Fibroblast of mammary gland (primary cell): ENCODE measurements around the gene SH3PXD2B.

Source experiments
- DNase-seq: peaks from one replicate; pipeline ENCODE4 v3.0.0-alpha.2; 2010; ENCODE audit warnings: low read depth
- H3K4me3 ChIP-seq: 2 replicates; pipeline ENCODE4 v1.5.1; 2011; ENCODE audit warnings: low read depth, mild to moderate bottlenecking, low read length, moderate library complexity; ENCODE audit not compliant: control insufficient read depth
- TF ChIP-seq, protein P1 (sequence below): conservative IDR thresholded peaks from 2 replicates; pipeline ENCODE4 v1.5.1; 2011; ENCODE audit warnings: low read depth, low read length, inconsistent platforms; ENCODE audit not compliant: control insufficient read depth, insufficient read depth

SH3PXD2B gene

DNA sequence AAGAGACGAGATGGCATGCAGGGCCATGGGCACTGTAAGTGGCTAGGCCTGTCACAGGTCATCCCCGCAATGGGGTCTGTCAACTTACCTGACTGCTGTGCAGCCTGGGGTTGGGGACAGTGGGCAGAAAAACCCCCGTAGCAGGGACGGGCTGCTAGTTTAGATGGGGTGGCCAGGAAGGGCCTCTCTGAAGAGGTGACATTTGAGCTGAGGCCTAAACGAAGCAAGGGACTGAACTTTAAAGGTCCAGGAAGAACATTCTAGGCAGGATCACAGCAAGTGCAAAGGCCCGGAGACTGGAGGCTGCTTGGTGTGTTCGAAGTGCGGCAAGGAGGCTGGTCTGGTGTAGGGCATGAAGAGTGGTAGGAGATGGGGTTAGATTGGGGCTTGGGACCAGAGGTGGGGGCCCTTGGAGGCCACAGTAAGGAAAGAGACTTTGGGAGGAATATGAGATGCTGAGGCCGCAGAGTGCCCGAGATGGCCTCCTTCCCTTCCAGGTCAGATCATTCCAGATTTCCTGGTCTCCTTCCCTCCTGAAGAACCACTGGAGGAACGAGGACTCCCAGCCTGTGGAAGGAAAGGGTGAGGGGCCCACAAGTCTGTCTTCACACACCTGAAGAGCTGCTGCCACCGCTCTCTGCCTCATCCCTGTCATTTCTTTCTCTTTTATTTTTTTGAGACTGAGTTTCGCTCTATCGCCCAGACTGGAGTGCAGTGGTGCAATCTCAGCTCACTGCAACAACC, 37.9 kb upstream of the SH3PXD2B start:
- TF ChIP-seq, protein P1, sequence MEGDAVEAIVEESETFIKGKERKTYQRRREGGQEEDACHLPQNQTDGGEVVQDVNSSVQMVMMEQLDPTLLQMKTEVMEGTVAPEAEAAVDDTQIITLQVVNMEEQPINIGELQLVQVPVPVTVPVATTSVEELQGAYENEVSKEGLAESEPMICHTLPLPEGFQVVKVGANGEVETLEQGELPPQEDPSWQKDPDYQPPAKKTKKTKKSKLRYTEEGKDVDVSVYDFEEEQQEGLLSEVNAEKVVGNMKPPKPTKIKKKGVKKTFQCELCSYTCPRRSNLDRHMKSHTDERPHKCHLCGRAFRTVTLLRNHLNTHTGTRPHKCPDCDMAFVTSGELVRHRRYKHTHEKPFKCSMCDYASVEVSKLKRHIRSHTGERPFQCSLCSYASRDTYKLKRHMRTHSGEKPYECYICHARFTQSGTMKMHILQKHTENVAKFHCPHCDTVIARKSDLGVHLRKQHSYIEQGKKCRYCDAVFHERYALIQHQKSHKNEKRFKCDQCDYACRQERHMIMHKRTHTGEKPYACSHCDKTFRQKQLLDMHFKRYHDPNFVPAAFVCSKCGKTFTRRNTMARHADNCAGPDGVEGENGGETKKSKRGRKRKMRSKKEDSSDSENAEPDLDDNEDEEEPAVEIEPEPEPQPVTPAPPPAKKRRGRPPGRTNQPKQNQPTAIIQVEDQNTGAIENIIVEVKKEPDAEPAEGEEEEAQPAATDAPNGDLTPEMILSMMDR = no peak

DNA sequence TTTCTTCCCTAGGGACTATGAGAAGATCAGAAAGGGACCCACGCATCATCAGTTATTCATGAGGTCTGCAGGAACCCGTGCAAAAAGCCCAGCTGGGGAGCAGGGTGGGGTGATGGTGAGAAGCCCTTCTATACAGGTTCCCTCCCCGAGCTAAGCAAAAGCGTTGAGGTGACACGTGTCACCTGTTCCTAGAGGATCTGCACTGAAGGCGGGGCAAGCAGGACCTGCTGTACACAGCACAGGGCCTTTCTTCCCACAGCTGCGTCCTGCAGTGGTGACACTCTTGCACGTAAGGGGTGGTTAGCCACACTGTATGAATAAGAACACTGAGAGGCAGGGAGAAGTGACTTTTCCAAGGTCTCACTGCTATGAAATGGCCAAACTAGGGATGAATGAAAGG, 37.2 kb upstream of the SH3PXD2B start:
- no peak for DNase-seq
- TF ChIP-seq, protein P1 = no peak

More for the DNA sequence above, 37.9 kb upstream of the SH3PXD2B start:
- H3K4me3 ChIP-seq = no peak overlapping the region
- DNase-seq = no peak

DNA sequence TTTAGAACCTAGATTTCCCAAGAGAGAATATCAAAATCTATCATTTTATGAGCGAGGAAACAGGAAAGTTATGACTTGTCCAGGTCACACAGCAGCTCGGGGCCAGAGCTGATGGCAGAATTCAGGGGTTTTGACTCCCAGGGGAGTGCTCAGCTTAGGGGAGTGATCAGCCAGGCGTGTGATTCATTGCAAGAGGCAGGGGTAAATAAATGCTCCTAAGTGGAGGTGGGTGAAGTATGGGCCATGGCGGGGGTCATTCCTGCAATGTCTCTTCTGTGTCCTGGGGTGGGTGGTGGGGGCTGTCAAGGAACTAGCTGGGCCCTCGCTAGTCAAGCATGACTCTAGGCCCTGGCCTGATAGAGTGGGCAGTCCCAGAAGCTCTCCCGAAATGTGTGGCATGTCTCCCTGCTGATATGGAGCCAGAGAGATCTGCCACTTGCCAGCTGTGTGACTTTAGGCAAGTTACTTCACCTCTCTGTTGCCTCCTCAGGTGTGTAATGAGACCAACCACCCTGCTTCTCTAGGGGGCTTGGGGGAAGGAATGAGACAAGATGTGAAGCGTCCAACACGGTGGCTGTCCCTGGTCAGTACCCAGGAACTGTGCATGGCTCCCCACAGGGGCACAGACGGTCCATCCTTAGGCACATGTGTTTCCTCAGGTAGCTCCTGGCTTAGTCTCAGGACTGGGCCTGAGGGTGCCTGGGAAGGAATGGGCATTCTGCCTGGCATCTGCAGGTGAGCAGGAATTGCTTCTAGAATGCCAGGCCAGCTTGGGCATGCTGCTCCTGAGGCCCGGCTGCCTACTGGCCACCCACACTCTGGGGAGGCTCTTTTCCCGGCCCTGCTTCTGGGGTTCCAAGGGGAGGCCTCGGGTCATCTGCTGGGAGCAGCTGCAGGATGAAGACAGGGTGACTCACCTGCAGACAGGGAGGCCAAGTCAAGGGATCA, 36.5 kb upstream of the SH3PXD2B start:
- H3K4me3 ChIP-seq = no peak overlapping the region
- DNase-seq = no peak
- TF ChIP-seq, protein P1 = no peak

More for the DNA sequence above, 37.2 kb upstream of the SH3PXD2B start:
- no peak overlapping the region for H3K4me3 ChIP-seq

DNA sequence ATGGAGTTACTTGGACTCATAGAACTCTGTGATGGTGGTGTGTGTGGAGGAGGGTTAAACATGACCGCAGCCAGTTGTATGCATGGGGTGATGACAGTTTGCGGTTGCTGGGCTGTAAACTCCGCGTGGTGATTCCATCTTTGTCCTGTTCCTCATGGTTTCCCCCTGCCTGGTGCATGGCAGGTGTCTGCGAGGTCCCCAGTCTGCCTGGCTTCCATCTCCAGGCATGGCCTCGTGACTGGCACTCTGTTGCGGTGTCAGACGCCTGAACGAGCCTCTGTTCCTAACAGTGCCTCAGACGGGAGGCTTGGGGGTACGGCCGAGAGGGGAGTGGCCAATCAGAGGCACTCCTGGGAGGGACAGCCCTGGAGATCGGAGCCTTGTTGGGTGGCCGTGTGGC, 33.9 kb upstream of the SH3PXD2B start:
- TF ChIP-seq, protein P1 = no peak
- H3K4me3 ChIP-seq = no peak overlapping the region
- DNase-seq = no peak

DNA sequence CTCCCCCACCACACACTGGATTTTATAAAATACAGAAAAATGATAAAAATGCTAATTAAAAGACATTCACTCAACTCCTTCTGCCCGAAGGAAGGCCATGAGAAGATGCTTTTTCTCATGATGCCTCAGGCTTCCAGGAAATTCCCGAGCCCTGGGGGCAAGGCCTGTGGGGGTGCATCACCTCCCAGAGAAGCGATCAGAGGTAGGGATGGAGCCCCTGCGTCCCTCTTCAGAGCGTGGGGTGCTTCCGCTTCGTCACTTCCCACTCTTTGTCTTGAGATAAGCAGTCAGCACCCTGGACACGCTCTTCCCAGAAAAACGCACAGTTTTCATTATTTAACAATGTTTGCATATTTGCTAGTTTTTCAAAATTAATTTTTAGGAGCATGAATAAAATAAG, 33.3 kb upstream of the SH3PXD2B start:
- TF ChIP-seq, protein P1 = no peak
- no peak for DNase-seq
- no peak overlapping the region for H3K4me3 ChIP-seq

DNA sequence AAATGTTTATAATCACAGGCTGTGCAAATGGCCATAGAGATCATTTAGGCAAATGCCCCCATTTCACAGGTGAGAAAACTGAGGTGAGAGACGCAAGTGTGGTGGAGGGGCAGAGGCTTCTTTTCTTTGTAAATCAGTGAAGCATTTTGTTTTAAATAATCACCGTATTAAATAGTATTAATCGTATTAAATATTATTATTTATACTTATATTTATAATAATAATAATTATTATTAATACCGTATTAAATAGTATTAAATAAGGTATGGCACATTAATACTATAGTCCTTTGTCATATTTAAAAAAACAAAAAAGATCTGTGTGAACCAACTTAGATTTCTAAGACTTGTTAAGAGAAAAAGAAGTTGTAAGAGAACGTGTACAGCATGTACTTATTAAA, 32.6 kb upstream of the SH3PXD2B start:
- H3K4me3 ChIP-seq = no peak overlapping the region
- TF ChIP-seq, protein P1 = no peak
- no peak for DNase-seq
